Stimulated activated CD4-positive, alpha-beta T cell treated with anti-CD3 and anti-CD28 coated beads, TNF-alpha, amount 100 ng/mL, for 4 hours (primary cell): ENCODE results near the gene TMEM238.
"Not testable (repeated sequence)": the region's sequence is repeated elsewhere in the genome, so short reads cannot be mapped to it uniquely, and the experiment has no call there.

Source experiments
- DNase-seq, 3 experiments: peaks; one replicate each; pipeline ENCODE4 v3.0.0-alpha.2; 2020; ENCODE audit warnings: low read depth in 3 of 3

TMEM238 gene, protein sequence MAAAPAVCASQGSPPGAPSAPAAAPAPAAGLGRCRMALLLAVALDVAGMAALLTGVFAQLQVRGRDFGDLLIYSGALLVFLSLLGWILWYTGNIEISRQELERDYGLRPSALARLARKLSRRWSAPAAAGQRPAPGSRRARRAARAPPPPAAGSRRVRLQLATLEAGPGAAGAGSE

DNA sequence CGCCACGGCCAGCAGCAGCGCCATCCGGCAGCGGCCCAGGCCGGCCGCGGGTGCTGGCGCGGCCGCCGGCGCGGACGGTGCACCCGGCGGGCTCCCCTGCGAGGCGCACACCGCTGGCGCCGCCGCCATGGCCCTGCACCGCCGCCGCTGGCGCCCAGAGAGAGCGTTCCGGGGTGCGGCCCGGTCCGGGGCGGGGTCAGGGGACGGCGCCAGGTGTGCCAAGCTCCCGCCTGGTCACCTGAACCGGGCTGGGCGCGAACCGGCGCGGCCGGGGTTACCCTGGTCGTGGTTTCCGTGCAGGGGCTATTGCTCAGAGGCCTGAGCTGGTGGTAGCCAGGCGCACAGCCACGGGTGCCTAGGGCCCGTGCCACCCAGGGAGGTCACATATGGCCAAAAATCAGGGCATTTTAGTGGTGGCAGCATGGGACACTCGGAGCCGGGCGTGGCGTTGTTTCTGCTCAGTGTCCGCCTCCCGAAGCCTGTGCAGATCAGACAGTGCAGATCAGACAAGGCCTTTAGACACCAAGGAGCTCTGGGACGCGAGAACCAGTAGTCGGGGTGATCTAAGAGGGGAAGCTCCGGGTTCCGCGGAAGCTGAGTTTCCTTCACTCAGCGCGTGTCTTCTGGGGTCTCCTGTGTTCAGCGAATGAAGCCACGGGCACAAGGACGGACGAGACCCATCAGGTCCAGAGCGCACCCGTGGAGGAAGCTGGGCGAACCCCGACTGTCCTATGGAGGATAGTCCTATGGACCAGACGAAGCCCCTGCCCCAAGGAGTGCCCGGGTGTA lies at the start of gene TMEM238:
Gene TMEM238, minus strand, starts transcription at position 162 of the 789 bp plus-strand sequence. Its CDS starts 33 bp downstream, at position 129.
- DNase-seq: peak in 1 of 3 experiments; percentile 47

- no peak for DNase-seq
Measured at GRCh38 chr19:55433292-55433691, 49.2 kb upstream of the TMEM238 start.

GRCh38 chr19:55432241-55432959 lies 48.3 kb upstream of the TMEM238 start:
- DNase-seq: no peak

DNA sequence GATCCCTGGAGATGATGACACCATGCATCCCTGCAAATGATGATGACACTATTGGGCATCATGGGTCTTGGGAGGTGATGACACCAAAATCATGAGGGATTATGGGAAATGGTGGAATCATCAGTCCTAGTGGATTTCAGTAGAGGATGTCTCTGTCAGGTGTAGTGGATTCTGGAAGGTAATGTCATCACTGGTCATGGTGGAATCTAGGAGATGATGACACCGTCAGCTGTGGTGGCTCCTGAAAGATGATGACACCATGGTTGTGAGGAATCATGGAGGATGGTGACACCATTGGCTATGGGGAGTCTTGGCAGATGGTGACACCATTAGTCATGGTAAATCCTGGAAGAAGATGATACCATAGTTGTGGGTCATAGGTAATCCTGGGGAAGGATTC lies 47.1 kb upstream of the TMEM238 start:
- DNase-seq: no peak

- no peak for DNase-seq
Measured at GRCh38 chr19:55426042-55426441, 42.0 kb upstream of the TMEM238 start.

- DNase-seq: no peak
Measured at GRCh38 chr19:55424518-55424917, 40.4 kb upstream of the TMEM238 start.

DNA sequence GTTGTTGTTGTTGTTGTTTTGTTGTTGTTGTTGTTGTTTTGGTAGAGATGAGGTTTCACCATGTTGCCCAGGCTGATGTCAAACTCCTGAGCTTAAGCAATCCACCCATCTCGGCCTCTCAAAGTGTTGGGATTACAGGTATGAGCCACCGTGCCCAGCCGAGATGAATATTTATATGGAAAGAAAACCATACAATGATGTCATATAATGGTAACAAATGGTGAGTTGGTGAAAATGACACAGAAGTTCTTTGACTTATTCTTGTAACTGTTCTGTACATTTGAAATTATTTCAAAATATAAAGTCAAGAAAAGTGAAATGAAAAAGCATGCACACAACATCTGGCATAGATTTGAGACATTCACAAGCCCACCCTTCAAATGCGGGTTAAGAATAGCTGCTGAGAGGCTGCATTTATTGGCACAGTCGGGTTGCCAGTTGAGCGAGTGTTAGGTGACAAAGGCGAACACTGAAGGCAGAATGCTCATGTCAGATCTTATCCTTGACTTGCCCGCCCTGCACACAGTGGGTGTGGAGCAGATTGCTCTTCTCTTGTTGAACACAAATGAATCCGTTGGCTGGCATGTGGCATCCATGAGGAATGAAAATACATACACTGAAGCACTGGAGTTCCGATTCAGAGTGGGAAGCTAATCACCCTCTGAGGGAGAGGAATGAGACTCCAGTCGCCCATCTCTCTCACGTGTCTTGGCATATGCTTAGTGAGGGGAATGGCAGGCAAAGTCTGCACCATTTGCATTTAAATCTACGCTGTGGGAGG lies 39.3 kb upstream of the TMEM238 start:
- DNase-seq: no peak

GRCh38 chr19:55421281-55421680 lies 37.2 kb upstream of the TMEM238 start:
- not testable (repeated sequence) for DNase-seq

GRCh38 chr19:55419624-55420236 lies 35.6 kb upstream of the TMEM238 start:
- no peak for DNase-seq

DNA sequence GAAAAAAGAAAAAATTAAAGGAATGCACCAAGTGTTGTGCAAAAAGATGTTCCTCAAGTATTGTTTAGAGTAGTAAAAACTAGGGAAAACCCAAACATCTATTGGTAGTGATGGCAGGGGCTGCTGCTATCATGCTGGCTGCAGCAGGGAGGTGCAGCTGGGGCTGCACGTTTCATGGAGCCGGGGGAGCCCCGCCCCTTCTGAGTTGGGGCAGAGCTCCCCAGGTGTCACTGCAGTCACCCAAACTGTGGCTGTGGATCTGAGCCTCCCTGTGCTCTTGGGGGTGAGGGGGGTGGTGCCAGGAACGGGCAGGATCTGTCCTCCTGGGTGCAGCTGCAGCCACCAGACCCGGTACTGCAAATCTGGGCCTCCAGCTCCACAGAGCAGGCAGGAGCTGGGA lies 35.0 kb upstream of the TMEM238 start:
- no peak for DNase-seq

GRCh38 chr19:55418185-55418584 lies 34.1 kb upstream of the TMEM238 start:
- DNase-seq: peak in 1 of 3 experiments; percentile 35

DNA sequence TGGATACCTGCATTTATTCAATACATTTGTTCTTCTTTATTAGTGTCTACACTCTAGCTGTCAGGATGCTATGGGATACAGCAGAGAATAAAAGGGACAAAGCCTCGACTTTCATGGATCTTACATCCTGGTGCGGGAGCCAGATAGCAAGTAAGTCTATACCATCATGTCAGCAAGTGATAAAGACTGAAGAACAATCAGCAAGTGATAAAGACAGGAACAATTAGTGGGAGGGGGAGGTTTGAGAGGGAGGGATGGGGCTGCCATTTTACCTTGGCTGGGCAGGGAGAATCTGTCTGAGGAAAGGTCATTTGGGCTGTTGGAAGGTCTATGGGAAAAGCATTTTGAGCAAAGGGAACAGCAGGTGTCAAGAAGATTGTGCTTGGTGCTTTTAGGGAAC lies 26.1 kb upstream of the TMEM238 start:
- no peak for DNase-seq

- DNase-seq: not testable (repeated sequence)
Measured at GRCh38 chr19:55409179-55409578, 25.1 kb upstream of the TMEM238 start.

DNA sequence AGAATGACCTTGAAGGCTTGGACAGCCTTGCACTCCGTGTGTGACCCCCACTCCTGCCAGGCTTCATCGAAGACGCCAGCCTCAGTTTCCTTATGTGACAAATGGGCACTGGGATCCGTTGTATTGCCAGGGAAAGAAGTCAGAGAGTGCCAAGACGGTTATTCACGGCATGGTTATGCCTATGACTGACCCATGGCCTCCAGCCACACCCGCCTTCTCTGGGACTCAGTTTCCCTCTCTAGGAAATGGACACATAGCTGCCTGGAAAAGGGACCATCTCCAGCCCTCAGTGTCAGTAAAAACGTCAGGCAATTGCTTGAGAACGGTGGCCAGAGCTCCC lies 24.4 kb upstream of the TMEM238 start:
- no peak for DNase-seq

GRCh38 chr19:55407800-55408532 lies 23.9 kb upstream of the TMEM238 start:
- peak; percentile 93 to 95 (median 94) for DNase-seq

GRCh38 chr19:55407550-55407799 lies 23.4 kb upstream of the TMEM238 start, which contains the start of gene UBE2S:
Gene UBE2S, minus strand, starts transcription at chr19:55407788. Its CDS starts 199 bp downstream, at chr19:55407589.
- not testable (repeated sequence) for DNase-seq

GRCh38 chr19:55406826-55407549 lies 22.9 kb upstream of the TMEM238 start:
- DNase-seq: no peak

- no peak for DNase-seq
Measured at GRCh38 chr19:55406091-55406825, 22.2 kb upstream of the TMEM238 start.

DNA sequence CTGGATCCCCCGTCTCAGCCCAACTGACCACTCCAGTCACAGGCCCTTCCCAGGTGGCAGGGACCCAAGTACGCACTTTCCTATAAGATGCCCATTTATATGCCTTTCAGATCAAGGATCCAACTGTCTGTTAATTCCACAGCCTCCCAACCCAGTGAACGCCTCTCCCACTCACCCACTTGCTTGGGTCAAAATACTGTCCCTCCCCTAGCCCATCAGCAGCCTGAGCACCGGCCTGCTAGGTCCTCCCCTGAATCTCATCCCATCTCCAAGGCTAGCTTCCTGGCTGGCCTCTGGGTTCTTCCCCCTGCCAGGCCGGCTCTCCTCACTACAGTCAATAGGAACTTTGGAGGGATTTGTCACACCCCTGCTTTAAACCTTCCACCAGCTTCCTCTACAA lies 21.5 kb upstream of the TMEM238 start:
- no peak for DNase-seq

GRCh38 chr19:55402509-55402908 lies 18.4 kb upstream of the TMEM238 start:
- DNase-seq: no peak
